GM20431 (cell line): ENCODE data around the gene CCDC82.

Source experiments
- in situ Hi-C: fragments of 300-500 bp; cut with MseI, MboI; formaldehyde crosslinking; loops from one replicate; pipeline ENCODE4 v1.15.0; 2020; ENCODE audit warnings: low sequenced_read_pairs; ENCODE audit not compliant: unreplicated experiment

Gene CCDC82

DNA sequence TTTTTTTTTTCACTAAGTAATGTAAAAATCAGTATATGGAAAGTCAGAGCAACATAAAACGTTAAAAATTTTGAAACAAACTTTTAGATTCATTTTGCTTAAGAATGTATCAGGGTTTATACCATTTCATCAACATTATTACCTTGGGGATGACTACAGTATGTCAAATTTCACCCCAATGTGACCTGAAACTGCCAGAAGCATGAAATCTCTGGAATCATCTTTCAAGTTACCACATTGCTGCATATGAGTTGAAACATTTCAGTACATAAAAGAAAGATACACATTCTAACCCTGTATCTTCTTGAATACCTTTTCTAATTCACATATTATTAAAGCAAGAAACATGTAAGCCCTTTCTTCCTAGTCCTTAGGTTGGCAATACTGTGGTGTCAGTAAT is 79.5 kb downstream of the CCDC82 start:
- in situ Hi-C loops, result no loop called here

DNA sequence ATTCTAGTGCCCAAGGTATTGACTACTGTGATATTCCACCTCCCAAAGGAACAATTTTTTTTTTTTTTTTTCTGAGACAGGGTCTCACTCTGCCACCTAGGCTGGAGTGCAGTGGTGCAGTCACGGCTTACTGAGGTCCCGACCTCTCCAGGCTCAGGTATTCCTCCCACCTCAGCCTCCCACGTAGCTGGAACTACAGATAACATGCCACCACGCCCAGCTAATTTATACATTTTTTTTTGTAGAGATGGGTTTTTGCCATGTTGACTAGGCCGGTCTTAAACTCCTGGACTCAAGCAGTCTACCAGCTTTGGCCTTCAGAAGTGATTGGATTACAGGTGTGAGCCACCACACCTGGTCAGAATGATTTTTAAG is 80.1 kb downstream of the CCDC82 start:
- in situ Hi-C loops, result no loop called here

- in situ Hi-C loops, result no loop called here
Observed at GRCh38 chr11:96309016-96309642, 80.6 kb downstream of the CCDC82 start.

DNA sequence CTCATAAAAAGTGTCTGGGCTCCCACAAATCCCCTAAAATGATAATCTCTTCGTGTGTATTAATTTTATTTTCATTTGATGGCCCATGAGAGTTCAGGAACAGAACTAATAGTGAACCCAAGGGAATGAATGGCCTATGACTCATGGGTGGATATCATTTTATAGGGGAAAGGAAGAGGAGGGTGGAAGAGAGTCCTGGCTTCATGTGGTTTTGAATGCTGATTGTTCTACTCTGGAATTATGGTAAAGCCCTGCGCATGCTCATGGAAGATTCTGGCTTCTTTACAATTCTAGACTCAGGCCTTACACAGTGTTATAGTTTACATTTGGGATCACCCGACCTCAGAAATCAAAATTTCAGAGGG is 82.0 kb downstream of the CCDC82 start:
- in situ Hi-C loops, result no loop called here

- in situ Hi-C loops, result no loop called here
Observed at GRCh38 chr11:96306933-96307775, 82.6 kb downstream of the CCDC82 start.

DNA sequence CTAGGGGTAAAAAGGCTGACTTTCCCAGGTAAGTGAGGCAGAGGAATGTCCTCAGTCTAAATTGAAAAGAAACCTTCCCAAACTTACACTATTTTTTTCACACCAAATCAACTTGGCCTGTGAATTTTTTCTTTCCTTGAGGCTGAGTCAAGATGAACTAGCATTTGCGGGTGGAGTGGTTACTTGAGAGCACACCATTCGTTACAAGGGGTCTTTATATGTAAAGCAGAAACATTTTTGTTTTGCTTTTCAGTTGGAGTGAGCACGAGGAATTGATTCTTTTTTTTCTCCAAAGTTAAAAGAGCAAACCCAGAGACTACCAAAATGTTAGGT is 83.1 kb downstream of the CCDC82 start:
- in situ Hi-C loops, result no loop called here

DNA sequence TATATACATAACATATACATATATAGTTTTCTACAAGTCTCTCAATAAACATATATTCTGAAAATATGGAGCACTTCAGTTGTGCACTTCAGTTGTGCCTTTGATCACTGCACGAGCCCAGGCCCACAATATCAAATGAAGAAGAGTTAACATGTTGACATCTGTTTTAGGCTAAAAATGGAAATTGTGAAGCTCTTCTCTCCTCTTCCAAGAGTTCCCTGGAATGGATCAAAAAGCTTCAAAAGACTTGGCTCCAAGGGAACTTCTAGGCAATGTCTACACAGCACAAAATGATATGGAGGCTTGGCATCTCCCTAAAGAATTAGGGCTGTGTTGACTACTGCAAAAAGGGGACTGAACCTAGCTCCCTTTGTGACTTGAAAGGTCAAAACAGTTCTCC is 83.6 kb downstream of the CCDC82 start:
- in situ Hi-C loops, result no loop called here

GRCh38 chr11:96303980-96304379 is 85.7 kb downstream of the CCDC82 start:
- in situ Hi-C loops, result no loop called here

DNA sequence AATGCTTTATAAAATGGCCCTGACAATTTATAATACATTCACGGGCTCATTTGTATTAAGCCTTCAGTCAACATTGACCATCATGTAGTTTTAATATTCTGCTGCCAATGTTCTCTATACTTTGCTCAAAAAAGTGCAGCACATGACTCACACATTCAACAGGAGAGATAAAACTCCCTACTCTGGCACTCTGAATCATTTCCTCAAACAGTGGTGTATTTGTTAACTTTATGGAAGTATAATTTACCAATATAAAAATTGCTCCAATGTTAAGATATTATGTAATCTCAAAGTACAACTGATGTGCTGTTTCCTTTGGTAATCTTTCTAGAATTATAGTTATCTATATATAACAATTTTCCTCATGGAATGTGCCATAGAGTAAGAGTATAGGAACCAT is 86.6 kb downstream of the CCDC82 start:
- in situ Hi-C loops, result no loop called here
